GM12878 (cell line): ENCODE measurements around the gene TEAD4. TPM values are rescaled to one million over a fixed set of nuclear protein-coding genes. Genes with fewer than 3 reads are reported as not detected.

Experiments
- ATAC-seq: fragments of 200-7000 bp; cut with Tn5 transposase; 3 replicates; pipeline ENCODE4 v1.9.1; 2020; ENCODE audit warnings: mild to moderate bottlenecking, moderate library complexity
- BruUV-seq: library from RNA; stranded (reverse); fragments of 400-500 nt; replicated peaks from 2 replicates; lab custom pipeline; 2021; lab: Mats Ljungman, UMichigan
- CTCF ChIA-PET: fragments of 300-600 bp; sonication (Branson Sonifier 250); formaldehyde crosslinking; extraction: SDS; loops from one replicate; lab custom pipeline; 2021; ENCODE audit warnings: inconsistent platforms; lab: Yijun Ruan, JAX
- POLR2A ChIA-PET: fragments of 350-600 bp; formaldehyde crosslinking; extraction: SDS; loops from one replicate; lab custom pipeline; 2021; ENCODE audit warnings: inconsistent platforms; lab: Charles Lee
- RAD21 ChIA-PET: fragments of 300-600 bp; sonication (Branson Sonifier 250); formaldehyde crosslinking; loops from one replicate; lab custom pipeline; 2023; ENCODE audit warnings: antibody characterized with exemption; ENCODE audit not compliant: unreplicated experiment; lab: Charles Lee
- SMC1A ChIA-PET: fragments of 300-600 bp; sonication (Branson Sonifier 250); formaldehyde crosslinking; loops from one replicate; lab custom pipeline; 2023; ENCODE audit not compliant: unreplicated experiment, uncharacterized antibody; lab: Charles Lee
- DNase-seq: peaks from one replicate; pipeline ENCODE4 v3.0.0-alpha.2; 2011; ENCODE audit warnings: low read depth, low spot score
- FAIRE-seq: peaks from 3 replicates; lab custom pipeline; 2011; peaks lifted over from hg19 to GRCh38; lab: Jason Lieb, UNC
- H2AFZ ChIP-seq: 2 replicates; pipeline ENCODE4 v1.6.0; 2011; ENCODE audit warnings: low read depth, low read length, control low read depth; ENCODE audit not compliant: control insufficient read depth
- H3K27ac ChIP-seq: 2 replicates; pipeline ENCODE4 v1.5.1; 2011; ENCODE audit warnings: control low read depth; ENCODE audit not compliant: control insufficient read depth, insufficient read depth
- H3K27me3 ChIP-seq, 2 experiments: replicated peaks in 1 of 2; 2 replicates each; pipeline versions ENCODE4 v1.6.0 to v1.6.1; 2011; ENCODE audit warnings: low read length in 1 of 2; ENCODE audit not compliant: control insufficient read depth in 2 of 2, insufficient read depth in 2 of 2
- H3K36me3 ChIP-seq, 2 experiments: 2 replicates each; pipeline ENCODE4 v1.5.1; 2011; ENCODE audit warnings: low read length in 1 of 2; ENCODE audit not compliant: control insufficient read depth in 2 of 2, insufficient read depth in 2 of 2
- H3K4me1 ChIP-seq: 2 replicates; pipeline ENCODE4 v1.6.1; 2011; ENCODE audit warnings: mild to moderate bottlenecking, low read length, moderate library complexity, mixed read lengths; ENCODE audit not compliant: control insufficient read depth, insufficient read depth
- H3K4me2 ChIP-seq: 2 replicates; pipeline ENCODE4 v1.6.0; 2011; ENCODE audit warnings: control low read depth; ENCODE audit not compliant: control insufficient read depth, insufficient read depth
- H3K4me3 ChIP-seq: fragments of 200-600 bp; sonication (generic); 2 replicates; pipeline ENCODE4 v1.5.1; 2016
- H3K79me2 ChIP-seq: 2 replicates; pipeline ENCODE4 v1.6.0; 2011; ENCODE audit warnings: low read length; ENCODE audit not compliant: control insufficient read depth, insufficient read depth
- H3K9ac ChIP-seq: 2 replicates; pipeline ENCODE4 v1.8.0; 2011; ENCODE audit warnings: low read length, control low read depth, mixed read lengths; ENCODE audit not compliant: control insufficient read depth, insufficient read depth
- H3K9me3 ChIP-seq: replicated peaks from 3 replicates; pipeline ENCODE4 v1.5.1; 2011; ENCODE audit warnings: mild to moderate bottlenecking, low read length; ENCODE audit not compliant: control insufficient read depth, insufficient read depth
- H4K20me1 ChIP-seq: 2 replicates; pipeline ENCODE4 v1.6.0; 2011; ENCODE audit not compliant: control insufficient read depth, insufficient read depth
- BMI1 ChIP-seq: fragments of 450-650 bp; IDR thresholded peaks from 2 replicates; pipeline ENCODE4 v1.6.1; 2016; ENCODE audit warnings: mild to moderate bottlenecking, moderate library complexity, borderline replicate concordance
- E2F4 ChIP-seq: IDR thresholded peaks from 2 replicates; pipeline ENCODE4 v1.6.1; 2012; ENCODE audit warnings: low read depth, low read length, improper control_type of control experiment
- EZH2 ChIP-seq: IDR thresholded peaks from 2 replicates; pipeline ENCODE4 v1.6.1; 2012; ENCODE audit warnings: low read depth, mild to moderate bottlenecking, control low read depth, inconsistent platforms, low read length, borderline replicate concordance; ENCODE audit not compliant: control insufficient read depth
- FOS ChIP-seq: IDR thresholded peaks from 3 replicates; pipeline ENCODE4 v1.6.1; 2011; ENCODE audit warnings: borderline replicate concordance; ENCODE audit not compliant: insufficient read length; ENCODE audit errors: extremely low read depth
- FOXK2 ChIP-seq: fragments of 450-650 bp; IDR thresholded peaks from 2 replicates; pipeline ENCODE4 v1.6.1; 2017; ENCODE audit warnings: mild to moderate bottlenecking, moderate library complexity
- HDAC2 ChIP-seq: fragments of 200-600 bp; sonication (generic); IDR thresholded peaks from 2 replicates; pipeline ENCODE4 v1.6.1; 2017
- HDAC6 ChIP-seq: fragments of 200-600 bp; sonication (generic); IDR thresholded peaks from one replicate; pipeline ENCODE4 v1.8.0; 2017; ENCODE audit warnings: antibody characterized with exemption; ENCODE audit not compliant: unreplicated experiment
- JUNB ChIP-seq: IDR thresholded peaks from 2 replicates; pipeline ENCODE4 v1.6.1; 2016; ENCODE audit warnings: antibody characterized with exemption, mild to moderate bottlenecking
- LARP7 ChIP-seq: fragments of 450-650 bp; IDR thresholded peaks from 2 replicates; pipeline ENCODE4 v1.6.1; 2017; ENCODE audit warnings: mild to moderate bottlenecking
- NR2C1 ChIP-seq: fragments of 450-650 bp; IDR thresholded peaks from 2 replicates; pipeline ENCODE4 v1.6.1; 2017; ENCODE audit warnings: antibody characterized with exemption, mild to moderate bottlenecking, moderate library complexity
- SMC3 ChIP-seq: IDR thresholded peaks from 2 replicates; pipeline ENCODE4 v1.6.1; 2011; ENCODE audit warnings: low read length, improper control_type of control experiment, borderline replicate concordance
- STAT3 ChIP-seq: IDR thresholded peaks from 2 replicates; pipeline ENCODE4 v1.6.1; 2011; ENCODE audit warnings: low read depth, low read length, improper control_type of control experiment
- ZNF207 ChIP-seq: fragments of 450-650 bp; IDR thresholded peaks from 2 replicates; pipeline ENCODE4 v1.6.1; 2014; ENCODE audit warnings: antibody characterized with exemption, mild to moderate bottlenecking, borderline replicate concordance
- ZNF622 ChIP-seq: fragments of 450-650 bp; IDR thresholded peaks from 2 replicates; pipeline ENCODE4 v1.6.1; 2017; ENCODE audit warnings: mild to moderate bottlenecking, inconsistent platforms
- WGBS: methylation state at CpG from one replicate; pipeline ENCODE4 v1.1.6; 2016; ENCODE audit warnings: low lambda C conversion rate; ENCODE audit not compliant: insufficient replicate concordance, insufficient coverage; ENCODE audit errors: missing lambda C conversion rate; 5-methylcytosine and 5-hydroxymethylcytosine counted together
- in situ Hi-C: fragments of 300-500 bp; cut with MboI; formaldehyde crosslinking; loops from 9 replicates; pipeline ENCODE4 v1.14.3; 2018; ENCODE audit warnings: mixed read lengths
- intact Hi-C: fragments of 100-400 bp; cut with micrococcal nuclease; formaldehyde crosslinking; loops from one replicate; pipeline ENCODE4 v1.14.2; 2022; ENCODE audit not compliant: unreplicated experiment
- polyA plus RNA-seq, 11 experiments: library from polyadenylated mRNA; depleted of rRNA in 4 of 11; unstranded in 6 of 11; stranded (reverse) in 5 of 11; fragments of >200 nt; fragmentation: Nextera tagmentation in 4 of 11; fragmentation: Illumina TruSeq in 1 of 11; extraction: Ambion mirVana in 4 of 11; extraction: Trizol in 1 of 11; gene quantifications; 1 replicate in 1 of 11; 2 replicates in 10 of 11; pipeline versions ENCODE4 v1.2.1 to v1.2.3, GENCODE V29; 2011 to 2016; ENCODE audit warnings: inconsistent platforms in 2 of 11, missing spikeins in 2 of 11, low read depth in 1 of 11
- total RNA-seq, 4 experiments: library from RNA; depleted of rRNA in 3 of 4; stranded (reverse); fragments of >200 nt in 3 of 4; fragmentation: Illumina TruSeq in 1 of 4; extraction: Trizol in 1 of 4; gene quantifications; 2 replicates each; pipeline versions ENCODE4 v1.2.1 to v1.2.3, GENCODE V29; 2013 to 2021
- TF ChIP-seq, protein P1 (sequence below): fragments of 450-650 bp; IDR thresholded peaks from 2 replicates; pipeline ENCODE4 v1.6.1; 2018; ENCODE audit warnings: mild to moderate bottlenecking, low read depth, moderate library complexity; ENCODE audit not compliant: partially characterized antibody

Gene TEAD4
- total and polyA plus RNA-seq, 10 of the 15 experiments (the other 5 are each of a cell fraction or from before 2014, with no cell fraction given), result 0.04 to 0.68 (median 0.31) TPM; not detected in 4

GRCh38 chr12:2957816-2958431 lies 1.3 kb upstream of the TEAD4 start:
- ATAC-seq, result no peak
- H3K4me2 ChIP-seq, result no peak overlapping the region
- TF ChIP-seq ZNF622, result no peak
- no peak for TF ChIP-seq E2F4
- no peak for TF ChIP-seq EZH2
- TF ChIP-seq JUNB, result no peak
- TF ChIP-seq FOXK2, result no peak
- no peak for TF ChIP-seq HDAC2
- TF ChIP-seq, protein P1, sequence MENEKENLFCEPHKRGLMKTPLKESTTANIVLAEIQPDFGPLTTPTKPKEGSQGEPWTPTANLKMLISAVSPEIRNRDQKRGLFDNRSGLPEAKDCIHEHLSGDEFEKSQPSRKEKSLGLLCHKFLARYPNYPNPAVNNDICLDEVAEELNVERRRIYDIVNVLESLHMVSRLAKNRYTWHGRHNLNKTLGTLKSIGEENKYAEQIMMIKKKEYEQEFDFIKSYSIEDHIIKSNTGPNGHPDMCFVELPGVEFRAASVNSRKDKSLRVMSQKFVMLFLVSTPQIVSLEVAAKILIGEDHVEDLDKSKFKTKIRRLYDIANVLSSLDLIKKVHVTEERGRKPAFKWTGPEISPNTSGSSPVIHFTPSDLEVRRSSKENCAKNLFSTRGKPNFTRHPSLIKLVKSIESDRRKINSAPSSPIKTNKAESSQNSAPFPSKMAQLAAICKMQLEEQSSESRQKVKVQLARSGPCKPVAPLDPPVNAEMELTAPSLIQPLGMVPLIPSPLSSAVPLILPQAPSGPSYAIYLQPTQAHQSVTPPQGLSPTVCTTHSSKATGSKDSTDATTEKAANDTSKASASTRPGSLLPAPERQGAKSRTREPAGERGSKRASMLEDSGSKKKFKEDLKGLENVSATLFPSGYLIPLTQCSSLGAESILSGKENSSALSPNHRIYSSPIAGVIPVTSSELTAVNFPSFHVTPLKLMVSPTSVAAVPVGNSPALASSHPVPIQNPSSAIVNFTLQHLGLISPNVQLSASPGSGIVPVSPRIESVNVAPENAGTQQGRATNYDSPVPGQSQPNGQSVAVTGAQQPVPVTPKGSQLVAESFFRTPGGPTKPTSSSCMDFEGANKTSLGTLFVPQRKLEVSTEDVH, result no peak
- TF ChIP-seq BMI1, result no peak
- no peak for TF ChIP-seq LARP7
- no peak for TF ChIP-seq STAT3
- no peak for TF ChIP-seq ZNF207
- TF ChIP-seq SMC3, result no peak
- no peak for TF ChIP-seq HDAC6
- no peak for TF ChIP-seq NR2C1
- TF ChIP-seq FOS, result no peak
- H3K4me3 ChIP-seq, result no peak overlapping the region
- no peaks in the 10 kb centered on the region for H3K9me3 ChIP-seq
- no peak overlapping the region for H3K9ac ChIP-seq
- POLR2A ChIA-PET, result no interaction called here
- FAIRE-seq, result no peak
- no peaks in the 10 kb centered on the region; the same call in 1 of the 2 replicates for H3K4me1 ChIP-seq
- H3K79me2 ChIP-seq, result no peaks in the 10 kb centered on the region
- H4K20me1 ChIP-seq, result no peaks in the 10 kb centered on the region
- in situ Hi-C loops, result no loop called here
- no peak overlapping the region for H3K27ac ChIP-seq
- DNase-seq, result no peak
- intact Hi-C loops, result no loop called here
- BruUV-seq, result no TSS peak
- H3K27me3 ChIP-seq, result peaks cover 3 to 11% of the 10 kb centered on the region in 2 experiments; a peak in 3 of 4 replicates
- no peak overlapping the region for H2AFZ ChIP-seq
- WGBS, result 68% methylated on average over 11 of the region's 11 CpGs
- SMC1A ChIA-PET, result no interaction called here
- CTCF ChIA-PET, result no interaction called here
- RAD21 ChIA-PET, result no interaction called here
- no peaks in the 10 kb centered on the region for H3K36me3 ChIP-seq
